Measurements from ENCODE around the gene RHOT1.
"Not testable (repeated sequence)": the region's sequence is repeated elsewhere in the genome, so short reads cannot be mapped to it uniquely, and the experiment has no call there.

The RHOT1 gene

DNA sequence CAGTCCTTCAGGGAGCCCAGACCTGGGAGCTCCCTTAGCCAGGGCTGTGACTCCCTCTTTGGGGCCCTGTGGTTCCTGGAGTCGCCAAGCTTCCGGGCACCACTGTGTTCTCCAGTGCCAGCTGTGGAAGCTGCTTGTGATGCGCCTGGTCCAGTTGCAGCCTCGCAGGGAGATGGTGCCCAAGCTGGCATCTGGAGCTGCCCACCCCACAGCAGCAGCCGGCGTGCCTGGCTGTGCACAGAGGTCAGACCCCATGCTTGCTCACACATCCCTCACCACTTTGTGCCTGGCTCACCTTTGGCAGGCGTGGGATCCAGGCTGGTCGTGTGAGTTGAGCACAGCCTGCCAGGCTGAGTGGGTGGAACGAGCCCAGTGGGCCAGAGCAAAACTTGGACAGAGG, 18.2 kb downstream of the RHOT1 start:
- H3K36me3 Mint-ChIP-seq (ENCODE audit: low read depth), result peaks cover 71% of the 10 kb centered on the region
- H3K27ac Mint-ChIP-seq, result no peak overlapping the region
- H3K4me1 Mint-ChIP-seq, result no peaks in the 10 kb centered on the region
- H3K4me3 Mint-ChIP-seq, result no peak overlapping the region
- no peaks in the 10 kb centered on the region for H3K27me3 Mint-ChIP-seq (ENCODE audit: low read depth)
- H3K9me3 Mint-ChIP-seq, result peaks cover 15% of the 10 kb centered on the region
- TF ChIP-seq, protein P1, sequence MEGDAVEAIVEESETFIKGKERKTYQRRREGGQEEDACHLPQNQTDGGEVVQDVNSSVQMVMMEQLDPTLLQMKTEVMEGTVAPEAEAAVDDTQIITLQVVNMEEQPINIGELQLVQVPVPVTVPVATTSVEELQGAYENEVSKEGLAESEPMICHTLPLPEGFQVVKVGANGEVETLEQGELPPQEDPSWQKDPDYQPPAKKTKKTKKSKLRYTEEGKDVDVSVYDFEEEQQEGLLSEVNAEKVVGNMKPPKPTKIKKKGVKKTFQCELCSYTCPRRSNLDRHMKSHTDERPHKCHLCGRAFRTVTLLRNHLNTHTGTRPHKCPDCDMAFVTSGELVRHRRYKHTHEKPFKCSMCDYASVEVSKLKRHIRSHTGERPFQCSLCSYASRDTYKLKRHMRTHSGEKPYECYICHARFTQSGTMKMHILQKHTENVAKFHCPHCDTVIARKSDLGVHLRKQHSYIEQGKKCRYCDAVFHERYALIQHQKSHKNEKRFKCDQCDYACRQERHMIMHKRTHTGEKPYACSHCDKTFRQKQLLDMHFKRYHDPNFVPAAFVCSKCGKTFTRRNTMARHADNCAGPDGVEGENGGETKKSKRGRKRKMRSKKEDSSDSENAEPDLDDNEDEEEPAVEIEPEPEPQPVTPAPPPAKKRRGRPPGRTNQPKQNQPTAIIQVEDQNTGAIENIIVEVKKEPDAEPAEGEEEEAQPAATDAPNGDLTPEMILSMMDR (IDR thresholded peaks at IDR 0.05; ENCODE audit: unreplicated experiment in 3 of 3), result no peak

DNA sequence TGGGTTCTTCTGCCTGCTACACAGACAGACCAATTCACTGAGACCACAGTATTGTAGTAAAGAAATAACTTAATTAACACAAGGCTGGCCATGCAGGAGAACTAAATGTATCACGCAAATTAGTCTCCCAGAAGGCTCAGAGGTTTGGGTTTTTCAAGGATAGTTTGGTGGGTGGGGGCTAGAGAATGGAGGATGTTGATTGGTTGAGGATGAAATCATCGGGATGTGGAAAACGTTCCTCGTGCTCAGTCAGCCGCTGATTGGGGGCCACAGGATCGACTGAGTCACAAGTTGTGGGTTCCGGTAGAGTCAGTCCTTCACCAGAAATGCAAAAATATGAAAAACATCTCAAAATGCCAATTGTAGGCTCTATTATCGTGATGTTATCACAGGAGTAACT, 18.7 kb downstream of the RHOT1 start:
- H3K36me3 Mint-ChIP-seq (ENCODE audit: low read depth), result peaks cover 71% of the 10 kb centered on the region
- peaks cover 15% of the 10 kb centered on the region for H3K9me3 Mint-ChIP-seq
- TF ChIP-seq, protein P1 (IDR thresholded peaks at IDR 0.05; ENCODE audit: unreplicated experiment in 3 of 3), result no peak
- no peaks in the 10 kb centered on the region for H3K27me3 Mint-ChIP-seq (ENCODE audit: low read depth)
- no peak overlapping the region for H3K4me3 Mint-ChIP-seq
- no peak overlapping the region for H3K27ac Mint-ChIP-seq
- no peaks in the 10 kb centered on the region for H3K4me1 Mint-ChIP-seq

DNA sequence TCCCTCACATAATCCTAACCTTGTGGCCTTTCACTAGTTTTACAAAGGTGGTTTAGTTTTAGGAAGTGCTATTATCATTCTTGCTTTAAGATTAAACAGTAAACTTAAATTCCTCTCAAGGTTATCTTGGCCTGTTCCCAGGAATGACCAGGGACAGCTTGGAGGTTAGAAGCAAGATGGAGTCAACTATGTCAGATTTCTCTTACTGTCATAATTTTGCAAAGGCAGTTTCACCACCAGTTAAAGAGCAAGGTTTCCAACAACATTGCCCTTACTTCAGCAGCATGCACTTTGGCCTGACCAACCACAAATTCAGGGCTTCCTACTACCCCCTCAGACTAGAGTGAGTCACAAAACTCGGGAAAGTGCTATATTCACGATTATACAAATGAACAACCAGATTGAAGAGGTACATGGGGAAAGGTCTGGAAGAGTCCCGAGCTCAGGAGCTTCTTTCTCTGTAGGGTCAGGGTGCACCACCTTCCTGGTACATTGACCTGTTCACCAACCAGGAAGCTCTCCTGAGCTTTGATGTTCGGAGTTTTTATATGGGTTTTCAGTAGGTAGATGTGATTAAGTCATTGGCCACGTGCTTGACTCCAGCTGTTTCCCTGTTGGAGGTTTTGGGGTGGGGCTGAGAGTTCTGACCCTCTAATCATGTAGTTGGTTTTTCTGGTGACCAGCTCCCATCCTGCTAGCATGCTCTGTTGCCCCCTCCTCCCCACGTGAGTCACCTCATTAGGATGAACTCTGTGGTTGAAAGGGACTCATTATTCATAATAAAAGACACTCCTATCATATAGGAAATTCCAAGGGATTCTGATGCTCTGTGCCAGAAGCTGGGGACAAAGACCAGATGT, 19.4 kb downstream of the RHOT1 start:
- Mint-ChIP-seq H3K27me3 (ENCODE audit: low read depth) (no peaks in the 10 kb centered on the region), H3K4me1 (no peaks in the 10 kb centered on the region), H3K9me3 (peaks cover 21% of the 10 kb centered on the region), H3K36me3 (ENCODE audit: low read depth) (peaks cover 78% of the 10 kb centered on the region), H3K27ac (no peak overlapping the region), H3K4me3 (no peak overlapping the region)
- TF ChIP-seq, protein P1 (IDR thresholded peaks at IDR 0.05; ENCODE audit: unreplicated experiment in 3 of 3), result no peak

DNA sequence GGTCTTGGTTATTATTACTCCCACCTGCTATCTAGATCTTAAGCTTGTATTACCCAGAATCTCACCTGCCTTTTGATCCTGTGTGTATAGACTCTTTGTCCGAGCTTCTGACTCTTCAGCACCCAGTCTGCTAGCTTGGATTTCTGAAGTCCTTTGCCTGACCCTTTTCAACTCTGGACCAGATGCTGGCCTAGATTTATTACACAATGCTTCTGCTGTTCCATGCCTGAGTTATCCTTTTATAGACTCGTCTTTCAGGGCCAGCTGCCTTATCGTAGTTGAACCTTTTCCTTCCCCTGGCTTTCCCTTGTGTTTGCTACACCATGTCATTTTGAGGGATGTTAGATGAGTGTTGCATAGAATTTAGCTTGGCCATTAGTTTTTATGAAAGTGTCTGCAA, 32.6 kb downstream of the RHOT1 start:
- TF ChIP-seq, protein P1 (IDR thresholded peaks at IDR 0.05; ENCODE audit: unreplicated experiment in 3 of 3), result no peak
- Mint-ChIP-seq H3K4me3 (no peak overlapping the region), H3K27ac (no peak overlapping the region), H3K27me3 (ENCODE audit: low read depth) (no peaks in the 10 kb centered on the region), H3K9me3 (peaks cover 34% of the 10 kb centered on the region), H3K4me1 (no peaks in the 10 kb centered on the region), H3K36me3 (ENCODE audit: low read depth) (peaks cover 77% of the 10 kb centered on the region)

DNA sequence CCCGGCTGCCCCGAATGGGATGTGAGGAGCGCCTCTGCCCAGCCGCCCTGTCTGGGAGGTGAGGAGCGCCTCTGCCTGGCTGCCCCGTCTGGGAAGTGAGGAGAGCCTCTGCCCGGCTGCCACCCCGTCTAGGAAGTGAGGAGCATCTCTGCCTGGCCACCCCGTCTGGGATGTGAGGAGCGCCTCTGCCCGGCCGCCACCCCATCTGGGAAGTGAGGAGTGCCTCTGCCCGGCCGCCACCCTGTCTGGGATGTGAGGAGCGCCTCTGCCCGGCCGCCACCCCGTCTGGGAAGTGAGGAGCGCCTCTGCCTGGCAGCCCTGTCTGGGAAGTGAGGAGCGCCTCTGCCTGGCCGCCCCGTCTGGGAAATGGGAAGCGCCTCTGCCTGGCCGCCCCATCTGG, 36.4 kb downstream of the RHOT1 start:
- H3K4me1 Mint-ChIP-seq; H3K4me3 Mint-ChIP-seq; H3K27me3 Mint-ChIP-seq (ENCODE audit: low read depth); H3K27ac Mint-ChIP-seq: not testable (repeated sequence)
- peaks cover 82% of the 10 kb centered on the region for H3K36me3 Mint-ChIP-seq (ENCODE audit: low read depth)
- peaks cover 45% of the 10 kb centered on the region for H3K9me3 Mint-ChIP-seq

DNA sequence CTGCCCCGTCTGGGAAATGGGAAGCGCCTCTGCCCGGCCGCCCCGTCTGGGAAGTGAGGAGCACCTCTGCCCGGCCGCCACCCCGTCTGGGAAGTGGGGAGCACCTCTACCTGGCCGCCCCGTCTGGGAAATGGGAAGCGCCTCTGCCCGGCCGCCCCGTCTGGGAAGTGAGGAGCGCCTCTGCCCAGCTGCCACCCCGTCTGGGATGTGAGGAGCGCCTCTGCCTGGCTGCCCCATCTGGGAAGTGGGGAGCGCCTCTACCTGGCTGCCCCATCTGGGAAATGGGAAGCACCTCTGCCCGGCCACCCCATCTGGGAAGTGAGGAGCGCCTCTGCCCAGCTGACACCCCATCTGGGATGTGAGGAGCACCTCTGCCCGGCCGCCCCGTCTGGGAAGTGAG, 36.8 kb downstream of the RHOT1 start:
- peaks cover 45% of the 10 kb centered on the region for H3K9me3 Mint-ChIP-seq
- peaks cover 81% of the 10 kb centered on the region for H3K36me3 Mint-ChIP-seq (ENCODE audit: low read depth)
- not testable (repeated sequence) for H3K27me3 Mint-ChIP-seq (ENCODE audit: low read depth); H3K4me3 Mint-ChIP-seq; H3K27ac Mint-ChIP-seq; H3K4me1 Mint-ChIP-seq

DNA sequence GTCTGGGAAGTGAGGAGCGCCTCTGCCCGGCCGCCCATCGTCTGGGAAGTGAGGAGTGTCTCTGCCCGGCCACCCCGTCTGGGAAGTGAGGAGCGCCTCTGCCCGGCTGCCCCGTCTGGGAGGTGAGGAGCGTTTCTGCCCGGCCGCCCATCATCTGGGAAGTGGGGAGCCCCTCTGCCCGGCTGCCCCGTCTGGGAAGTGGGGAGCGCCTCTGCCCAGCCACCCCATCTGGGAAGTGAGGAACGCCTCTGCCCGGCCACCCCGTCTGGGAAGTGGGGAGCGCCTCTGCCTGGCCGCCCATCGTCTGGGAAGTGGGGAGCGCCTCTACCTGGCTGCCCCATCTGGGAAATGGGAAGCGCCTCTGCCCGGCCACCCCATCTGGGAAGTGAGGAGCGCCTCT, 37.2 kb downstream of the RHOT1 start:
- H3K27ac Mint-ChIP-seq; H3K4me3 Mint-ChIP-seq; H3K27me3 Mint-ChIP-seq (ENCODE audit: low read depth): not testable (repeated sequence)

DNA sequence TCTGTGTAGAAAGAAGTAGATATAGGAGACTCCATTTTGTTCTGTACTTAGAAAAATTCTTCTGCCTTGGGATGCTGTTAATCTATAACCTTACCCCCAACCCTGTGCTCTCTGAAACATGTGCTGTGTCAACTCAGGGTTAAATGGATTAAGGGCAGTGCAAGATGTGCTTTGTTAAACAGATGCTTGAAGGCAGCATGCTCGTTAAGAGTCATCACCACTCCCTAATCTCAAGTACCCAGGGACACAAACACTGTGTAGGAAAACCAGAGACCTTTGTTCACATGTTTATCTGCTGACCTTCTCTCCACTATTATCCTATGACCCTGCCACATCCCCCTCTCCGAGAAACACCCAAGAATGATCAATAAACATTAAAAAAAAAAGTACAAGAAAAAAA, 38.0 kb downstream of the RHOT1 start:
- Mint-ChIP-seq H3K9me3 (peaks cover 37% of the 10 kb centered on the region), H3K36me3 (ENCODE audit: low read depth) (peaks cover 72% of the 10 kb centered on the region)
- not testable (repeated sequence) for H3K4me3 Mint-ChIP-seq; H3K27ac Mint-ChIP-seq; H3K4me1 Mint-ChIP-seq; H3K27me3 Mint-ChIP-seq (ENCODE audit: low read depth)

More for the DNA sequence above, 37.2 kb downstream of the RHOT1 start:
- H3K4me1 Mint-ChIP-seq, result not testable (repeated sequence)
- peaks cover 79% of the 10 kb centered on the region for H3K36me3 Mint-ChIP-seq (ENCODE audit: low read depth)
- H3K9me3 Mint-ChIP-seq, result peaks cover 44% of the 10 kb centered on the region

Data from nephron (organoid).